GM18520 (cell line): ENCODE measurements around the gene SOS2.
"Not testable (repeated sequence)": the region's sequence is repeated elsewhere in the genome, so short reads cannot be mapped to it uniquely, and the experiment has no call there.

Source experiments
- ATAC-seq: cut with Tn5 transposase; IDR thresholded peaks from one replicate; pipeline ENCODE4 v1.9.1; 2021; ENCODE audit not compliant: unreplicated experiment

SOS2 gene

GRCh38 chr14:50086321-50086711, 145.1 kb downstream of the SOS2 start:
- ATAC-seq: no peak

- peak; percentile 48 for ATAC-seq
Observed at GRCh38 chr14:50085570-50086320, 145.6 kb downstream of the SOS2 start.

GRCh38 chr14:50084666-50085065, 146.7 kb downstream of the SOS2 start:
- no peak for ATAC-seq

GRCh38 chr14:50083467-50084337, 147.7 kb downstream of the SOS2 start:
- ATAC-seq: peak; percentile 18

GRCh38 chr14:50082784-50083466, 148.5 kb downstream of the SOS2 start:
- ATAC-seq: peak; percentile 47

- ATAC-seq: no peak
Observed at GRCh38 chr14:50082308-50082742, 149.1 kb downstream of the SOS2 start.

GRCh38 chr14:50079103-50079502, 152.3 kb downstream of the SOS2 start:
- not testable (repeated sequence) for ATAC-seq

GRCh38 chr14:50073663-50074062, 157.7 kb downstream of the SOS2 start:
- ATAC-seq: not testable (repeated sequence)

GRCh38 chr14:50072395-50072794, 159.0 kb downstream of the SOS2 start:
- ATAC-seq: no peak

- no peak for ATAC-seq
Observed at GRCh38 chr14:50070840-50071548, 160.4 kb downstream of the SOS2 start.

GRCh38 chr14:50070230-50070629, 161.1 kb downstream of the SOS2 start:
- ATAC-seq: no peak

GRCh38 chr14:50069325-50069724, 162.1 kb downstream of the SOS2 start:
- no peak for ATAC-seq

GRCh38 chr14:50068496-50068895, 162.9 kb downstream of the SOS2 start:
- no peak for ATAC-seq

- ATAC-seq: no peak
Observed at GRCh38 chr14:50067723-50068495, 163.5 kb downstream of the SOS2 start.
